MM.1S (cell line): Measurements from ENCODE around the gene IL33.

Experiments
- DNase-seq: peaks from one replicate; pipeline ENCODE4 v3.0.0-alpha.2; 2015
- H2AFZ ChIP-seq: fragments of 300-600 bp; sonication (generic); 2 replicates; pipeline ENCODE4 v1.6.0; 2016; ENCODE audit warnings: antibody characterized with exemption, low read length
- H3F3A ChIP-seq: fragments of 300-600 bp; sonication (generic); 2 replicates; pipeline ENCODE4 v1.6.1; 2016; ENCODE audit warnings: mild to moderate bottlenecking, antibody characterized with exemption, low read length, moderate library complexity, mixed read lengths; ENCODE audit not compliant: insufficient read depth
- H3K27ac ChIP-seq: fragments of 300-600 bp; sonication (generic); 2 replicates; pipeline ENCODE4 v1.5.1; 2016; ENCODE audit warnings: mild to moderate bottlenecking, low read length
- H3K27me3 ChIP-seq: fragments of 300-600 bp; sonication (generic); replicated peaks from 2 replicates; pipeline ENCODE4 v1.6.0; 2016; ENCODE audit warnings: low read length; ENCODE audit not compliant: insufficient read depth
- H3K36me3 ChIP-seq: fragments of 300-600 bp; sonication (generic); replicated peaks from 2 replicates; pipeline ENCODE4 v1.6.1; 2016; ENCODE audit warnings: mild to moderate bottlenecking, low read length, mixed read lengths; ENCODE audit not compliant: insufficient read depth
- H3K4me1 ChIP-seq: fragments of 300-600 bp; sonication (generic); 2 replicates; pipeline ENCODE4 v1.6.1; 2016; ENCODE audit warnings: low read length, mixed read lengths
- H3K4me2 ChIP-seq: fragments of 300-600 bp; sonication (generic); 2 replicates; pipeline ENCODE4 v1.6.0; 2016; ENCODE audit warnings: low read depth, low read length
- H3K4me3 ChIP-seq: fragments of 300-600 bp; sonication (generic); 2 replicates; pipeline ENCODE4 v1.5.1; 2016; ENCODE audit warnings: low read length, mixed read lengths
- H3K79me2 ChIP-seq: fragments of 300-600 bp; sonication (generic); 2 replicates; pipeline ENCODE4 v1.6.1; 2016; ENCODE audit warnings: mixed run types, low read length, mixed read lengths
- H3K9ac ChIP-seq: fragments of 300-600 bp; sonication (generic); 2 replicates; pipeline ENCODE4 v1.6.1; 2016; ENCODE audit warnings: low read length, mixed read lengths
- H3K9me2 ChIP-seq: fragments of 300-600 bp; sonication (generic); replicated peaks from 2 replicates; pipeline ENCODE4 v1.6.1; 2016; ENCODE audit warnings: mild to moderate bottlenecking, low read length, mixed read lengths; ENCODE audit not compliant: insufficient read depth
- H3K9me3 ChIP-seq: fragments of 300-600 bp; sonication (generic); replicated peaks from 2 replicates; pipeline ENCODE4 v1.6.1; 2016; ENCODE audit warnings: mild to moderate bottlenecking, low read length, mixed read lengths; ENCODE audit not compliant: insufficient read depth
- H4K20me1 ChIP-seq: fragments of 300-600 bp; sonication (generic); 2 replicates; pipeline ENCODE4 v1.6.1; 2016; ENCODE audit warnings: mild to moderate bottlenecking, low read length, moderate library complexity, mixed read lengths; ENCODE audit not compliant: insufficient read depth
- EZH2 ChIP-seq: fragments of 300-600 bp; sonication (generic); optimal IDR thresholded peaks from 2 replicates; pipeline ENCODE3; 2017; ENCODE audit warnings: low read depth, mild to moderate bottlenecking, antibody characterized with exemption, low read length, mixed read lengths
- EZH2phosphoT487 ChIP-seq: fragments of 300-600 bp; sonication (generic); IDR thresholded peaks from 2 replicates; pipeline ENCODE4 v1.6.1; 2018; ENCODE audit warnings: antibody characterized with exemption, low read length
- TF ChIP-seq, protein P1 (sequence below): fragments of 300-600 bp; sonication (generic); IDR thresholded peaks from 2 replicates; pipeline ENCODE4 v1.5.1; 2016; ENCODE audit warnings: antibody characterized with exemption, low read length, mixed read lengths

Gene IL33

DNA sequence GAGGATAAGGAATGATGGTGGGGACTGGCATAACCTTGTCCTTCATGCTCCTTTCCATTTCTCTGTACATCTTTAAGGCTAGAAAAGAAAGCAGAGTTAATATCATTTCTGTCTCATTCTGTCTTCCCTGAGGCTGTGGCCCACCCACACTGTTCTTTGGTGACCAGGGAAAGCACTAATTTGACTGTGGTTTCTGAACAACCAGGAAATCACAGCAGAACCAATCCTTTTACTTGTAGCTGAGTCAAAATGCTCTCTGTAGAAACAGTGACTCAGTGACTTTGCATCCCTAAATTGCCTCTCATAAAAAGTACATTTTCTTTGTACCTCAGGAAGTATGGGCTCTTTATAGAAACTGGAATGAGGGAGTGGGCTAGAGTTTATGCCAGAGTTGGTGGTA lies 28.1 kb downstream of the IL33 start:
- Histone ChIP-seq H2AFZ (no peak overlapping the region), H3K9me3 (no peaks in the 10 kb centered on the region; the same call in 1 of the 2 replicates), H3K9me2 (no peaks in the 10 kb centered on the region), H3K4me1 (no peaks in the 10 kb centered on the region), H3K9ac (no peak overlapping the region), H3F3A (no peaks in the 10 kb centered on the region), H3K4me3 (no peak overlapping the region), H3K4me2 (no peak overlapping the region), H4K20me1 (no peaks in the 10 kb centered on the region), H3K27me3 (no peaks in the 10 kb centered on the region), H3K79me2 (no peaks in the 10 kb centered on the region), H3K36me3 (no peaks in the 10 kb centered on the region), H3K27ac (no peak overlapping the region)
- TF ChIP-seq EZH2phosphoT487 (no peak), EZH2 (no peak)
- TF ChIP-seq, protein P1, sequence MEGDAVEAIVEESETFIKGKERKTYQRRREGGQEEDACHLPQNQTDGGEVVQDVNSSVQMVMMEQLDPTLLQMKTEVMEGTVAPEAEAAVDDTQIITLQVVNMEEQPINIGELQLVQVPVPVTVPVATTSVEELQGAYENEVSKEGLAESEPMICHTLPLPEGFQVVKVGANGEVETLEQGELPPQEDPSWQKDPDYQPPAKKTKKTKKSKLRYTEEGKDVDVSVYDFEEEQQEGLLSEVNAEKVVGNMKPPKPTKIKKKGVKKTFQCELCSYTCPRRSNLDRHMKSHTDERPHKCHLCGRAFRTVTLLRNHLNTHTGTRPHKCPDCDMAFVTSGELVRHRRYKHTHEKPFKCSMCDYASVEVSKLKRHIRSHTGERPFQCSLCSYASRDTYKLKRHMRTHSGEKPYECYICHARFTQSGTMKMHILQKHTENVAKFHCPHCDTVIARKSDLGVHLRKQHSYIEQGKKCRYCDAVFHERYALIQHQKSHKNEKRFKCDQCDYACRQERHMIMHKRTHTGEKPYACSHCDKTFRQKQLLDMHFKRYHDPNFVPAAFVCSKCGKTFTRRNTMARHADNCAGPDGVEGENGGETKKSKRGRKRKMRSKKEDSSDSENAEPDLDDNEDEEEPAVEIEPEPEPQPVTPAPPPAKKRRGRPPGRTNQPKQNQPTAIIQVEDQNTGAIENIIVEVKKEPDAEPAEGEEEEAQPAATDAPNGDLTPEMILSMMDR = no peak
- no peak for DNase-seq

DNA sequence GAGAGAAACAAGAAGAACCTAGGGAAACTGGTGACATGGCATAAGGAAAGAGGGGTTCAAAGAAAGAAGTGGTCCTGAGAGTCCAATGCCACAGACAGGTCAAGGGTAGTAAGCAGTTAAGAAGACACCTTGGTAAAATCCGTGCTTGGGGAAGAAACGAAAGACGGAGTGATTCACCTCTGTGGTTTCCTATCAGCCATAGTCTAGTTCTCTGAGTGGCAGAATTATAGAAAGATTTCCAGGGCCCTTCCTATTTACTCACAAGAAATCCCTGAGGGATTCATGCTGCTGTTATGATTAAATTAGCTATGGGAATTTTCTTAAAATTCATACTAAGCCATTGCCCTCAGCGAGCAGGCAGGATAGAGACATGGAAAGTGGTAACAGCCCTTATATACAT lies 31.7 kb downstream of the IL33 start:
- Histone ChIP-seq H3K79me2 (no peaks in the 10 kb centered on the region), H2AFZ (no peak overlapping the region), H3K9me3 (no peaks in the 10 kb centered on the region; the same call in 1 of the 2 replicates), H3K9me2 (no peaks in the 10 kb centered on the region), H3K9ac (no peak overlapping the region), H4K20me1 (no peaks in the 10 kb centered on the region), H3K36me3 (no peaks in the 10 kb centered on the region), H3K4me1 (no peaks in the 10 kb centered on the region), H3K4me3 (no peak overlapping the region), H3K4me2 (no peak overlapping the region), H3K27me3 (no peaks in the 10 kb centered on the region), H3F3A (no peaks in the 10 kb centered on the region), H3K27ac (no peak overlapping the region)
- TF ChIP-seq EZH2phosphoT487 (no peak), EZH2 (no peak)
- TF ChIP-seq, protein P1 = no peak
- DNase-seq = no peak

DNA sequence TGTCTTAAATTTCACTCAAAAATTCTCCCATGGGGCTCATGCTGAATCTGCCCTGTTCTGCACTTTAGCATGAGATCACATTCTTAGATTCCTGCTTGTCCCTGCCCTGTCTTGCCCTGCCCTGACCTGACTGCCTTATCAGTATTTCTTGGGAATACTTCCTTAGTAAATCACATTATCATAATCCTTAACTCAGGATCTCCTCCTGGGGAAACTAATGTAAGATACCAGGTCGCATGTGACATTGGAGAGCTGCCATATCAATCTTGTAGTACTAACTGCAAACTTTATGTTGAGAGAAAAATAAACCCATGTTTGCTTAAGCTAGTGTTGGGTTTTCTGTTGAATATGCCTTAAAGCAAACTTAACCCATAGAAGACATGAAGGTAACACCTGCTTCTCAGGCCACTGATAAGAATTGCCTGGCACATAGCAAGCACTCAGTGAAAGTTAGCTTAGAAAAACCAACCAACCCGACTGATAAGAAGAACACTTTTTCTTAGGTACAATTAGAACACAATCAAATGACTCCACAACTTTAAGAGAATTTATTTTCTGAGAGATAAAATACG lies 53.3 kb downstream of the IL33 start:
- Histone ChIP-seq H3K9me3 (no peaks in the 10 kb centered on the region), H3K9me2 (no peaks in the 10 kb centered on the region), H3F3A (no peaks in the 10 kb centered on the region), H3K9ac (no peak overlapping the region), H3K4me1 (no peaks in the 10 kb centered on the region), H3K4me3 (no peak overlapping the region), H2AFZ (no peak overlapping the region), H3K27me3 (no peaks in the 10 kb centered on the region), H3K36me3 (no peaks in the 10 kb centered on the region), H3K4me2 (no peak overlapping the region), H4K20me1 (no peaks in the 10 kb centered on the region), H3K79me2 (no peaks in the 10 kb centered on the region), H3K27ac (no peak overlapping the region)
- DNase-seq = no peak
- no peak for TF ChIP-seq EZH2phosphoT487
- TF ChIP-seq, protein P1 = no peak
- TF ChIP-seq EZH2 = no peak
